ENCODE measurements around the gene ISLR.

Gene ISLR

DNA sequence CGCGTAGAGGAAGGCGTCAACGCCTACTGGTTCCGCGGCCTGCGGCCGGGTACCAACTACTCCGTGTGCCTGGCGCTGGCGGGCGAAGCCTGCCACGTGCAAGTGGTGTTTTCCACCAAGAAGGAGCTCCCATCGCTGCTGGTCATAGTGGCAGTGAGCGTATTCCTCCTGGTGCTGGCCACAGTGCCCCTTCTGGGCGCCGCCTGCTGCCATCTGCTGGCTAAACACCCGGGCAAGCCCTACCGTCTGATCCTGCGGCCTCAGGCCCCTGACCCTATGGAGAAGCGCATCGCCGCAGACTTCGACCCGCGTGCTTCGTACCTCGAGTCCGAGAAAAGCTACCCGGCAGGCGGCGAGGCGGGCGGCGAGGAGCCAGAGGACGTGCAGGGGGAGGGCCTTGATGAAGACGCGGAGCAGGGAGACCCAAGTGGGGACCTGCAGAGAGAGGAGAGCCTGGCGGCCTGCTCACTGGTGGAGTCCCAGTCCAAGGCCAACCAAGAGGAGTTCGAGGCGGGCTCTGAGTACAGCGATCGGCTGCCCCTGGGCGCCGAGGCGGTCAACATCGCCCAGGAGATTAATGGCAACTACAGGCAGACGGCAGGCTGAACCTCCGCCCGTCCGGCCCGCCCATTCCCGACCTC, 39.0 kb upstream of the ISLR start:
- H3K27ac ChIP-seq = no peak overlapping the region
- TF ChIP-seq ZFX (IDR thresholded peaks at IDR 0.05) = no peak
- TF ChIP-seq, protein P1, sequence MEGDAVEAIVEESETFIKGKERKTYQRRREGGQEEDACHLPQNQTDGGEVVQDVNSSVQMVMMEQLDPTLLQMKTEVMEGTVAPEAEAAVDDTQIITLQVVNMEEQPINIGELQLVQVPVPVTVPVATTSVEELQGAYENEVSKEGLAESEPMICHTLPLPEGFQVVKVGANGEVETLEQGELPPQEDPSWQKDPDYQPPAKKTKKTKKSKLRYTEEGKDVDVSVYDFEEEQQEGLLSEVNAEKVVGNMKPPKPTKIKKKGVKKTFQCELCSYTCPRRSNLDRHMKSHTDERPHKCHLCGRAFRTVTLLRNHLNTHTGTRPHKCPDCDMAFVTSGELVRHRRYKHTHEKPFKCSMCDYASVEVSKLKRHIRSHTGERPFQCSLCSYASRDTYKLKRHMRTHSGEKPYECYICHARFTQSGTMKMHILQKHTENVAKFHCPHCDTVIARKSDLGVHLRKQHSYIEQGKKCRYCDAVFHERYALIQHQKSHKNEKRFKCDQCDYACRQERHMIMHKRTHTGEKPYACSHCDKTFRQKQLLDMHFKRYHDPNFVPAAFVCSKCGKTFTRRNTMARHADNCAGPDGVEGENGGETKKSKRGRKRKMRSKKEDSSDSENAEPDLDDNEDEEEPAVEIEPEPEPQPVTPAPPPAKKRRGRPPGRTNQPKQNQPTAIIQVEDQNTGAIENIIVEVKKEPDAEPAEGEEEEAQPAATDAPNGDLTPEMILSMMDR (conservative IDR thresholded peaks at IDR 0.05) = peak; percentile 69

DNA sequence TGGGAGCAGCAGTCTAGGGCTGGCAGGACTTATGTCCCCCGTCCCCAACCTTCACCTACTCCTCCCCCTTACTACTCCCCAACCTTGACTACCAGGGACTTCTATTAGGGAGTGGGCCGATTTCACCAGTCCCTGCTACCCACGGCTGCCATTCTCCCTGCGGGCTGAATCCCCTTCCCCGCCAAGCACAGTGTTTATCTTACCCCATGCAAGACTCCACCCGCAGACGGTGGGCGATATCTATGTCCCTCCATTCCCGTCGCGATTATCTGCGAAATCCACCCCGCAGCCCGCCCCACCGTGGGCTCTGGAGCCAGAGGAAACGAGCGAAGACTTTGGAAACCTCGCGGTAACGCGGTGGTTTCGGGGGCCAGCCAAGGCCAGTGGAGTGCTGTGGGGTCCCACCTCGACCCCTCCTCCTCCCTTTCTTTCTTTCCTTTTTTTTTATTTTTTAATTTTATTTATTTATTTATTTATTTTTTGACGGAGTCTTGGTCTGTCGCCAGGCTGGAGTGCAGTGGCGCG, 38.4 kb upstream of the ISLR start:
- H3K27ac ChIP-seq = no peak overlapping the region
- TF ChIP-seq, protein P1 (conservative IDR thresholded peaks at IDR 0.05) = no peak
- no peak for TF ChIP-seq ZFX (IDR thresholded peaks at IDR 0.05)

DNA sequence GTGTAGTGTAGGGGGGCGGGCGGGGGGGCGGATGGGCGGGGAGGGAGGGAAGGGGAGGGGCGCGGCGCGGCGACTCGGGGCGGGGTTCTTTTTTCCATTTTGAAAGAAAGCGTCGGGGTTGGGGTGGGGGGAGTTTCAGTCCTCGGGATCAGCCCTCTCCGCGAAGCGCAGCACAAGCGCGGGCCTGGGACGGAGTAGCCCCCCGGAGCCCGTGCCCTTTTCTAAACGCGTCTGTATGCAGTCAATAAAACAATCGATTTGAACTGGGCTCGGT, 37.0 kb upstream of the ISLR start:
- no peak overlapping the region for H3K27ac ChIP-seq
- TF ChIP-seq, protein P1 (conservative IDR thresholded peaks at IDR 0.05) = no peak
- TF ChIP-seq ZFX (IDR thresholded peaks at IDR 0.05) = no peak

DNA sequence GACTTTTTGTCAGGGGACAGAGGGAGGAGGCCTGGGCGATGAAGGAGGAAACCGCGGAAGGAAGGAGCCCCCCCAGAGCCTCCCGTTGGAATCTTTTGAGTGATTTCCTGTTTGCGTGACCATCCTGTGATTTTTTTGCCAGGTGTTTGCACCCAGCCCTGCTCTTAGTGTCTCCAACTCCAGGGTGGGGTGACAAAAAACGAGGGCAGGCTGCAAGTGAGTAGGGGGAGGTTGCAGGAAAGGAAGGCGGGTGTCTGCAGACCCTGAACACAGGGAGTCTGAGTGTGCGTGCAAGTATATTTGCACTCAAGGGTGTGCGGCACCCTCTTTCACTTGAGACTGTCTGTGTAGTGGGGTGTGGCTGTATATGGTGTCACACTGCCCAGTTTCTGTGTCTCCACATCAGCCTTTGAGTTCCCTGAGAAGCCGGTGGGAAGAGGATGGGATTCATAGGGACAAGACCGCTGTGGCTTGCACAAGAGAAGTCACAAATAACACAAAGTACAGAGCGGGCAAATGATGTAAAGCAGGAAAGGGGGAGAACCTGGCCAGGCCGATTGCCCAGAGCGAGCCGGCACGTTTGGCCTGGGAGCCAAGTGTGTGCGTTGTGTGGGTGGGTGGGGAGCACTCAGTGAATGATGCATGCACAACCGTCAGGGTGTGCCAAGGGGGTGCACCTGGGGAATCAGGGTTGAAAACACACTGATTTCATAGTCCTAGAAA, 36.5 kb upstream of the ISLR start:
- H3K27ac ChIP-seq = no peak overlapping the region
- TF ChIP-seq ZFX (IDR thresholded peaks at IDR 0.05) = no peak
- TF ChIP-seq, protein P1 (conservative IDR thresholded peaks at IDR 0.05) = no peak

DNA sequence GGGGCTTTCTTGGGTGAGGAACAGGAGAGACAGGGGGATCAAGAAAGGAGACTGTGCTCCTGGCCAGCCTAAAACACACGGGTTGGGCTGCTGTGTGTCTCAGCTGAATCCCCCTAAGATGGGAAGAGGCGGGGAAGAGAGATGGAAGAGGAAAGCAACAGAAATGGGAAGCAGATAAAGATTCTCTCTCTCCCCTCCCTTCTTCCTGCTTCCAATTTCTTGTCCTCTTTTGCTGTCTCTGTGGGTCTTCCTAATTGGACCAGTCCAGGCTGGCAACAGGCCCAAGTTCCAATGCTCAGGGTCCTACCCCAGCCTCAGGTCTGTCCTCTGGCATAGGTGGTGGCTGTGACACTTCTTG, 36.0 kb upstream of the ISLR start:
- no peak overlapping the region for H3K27ac ChIP-seq
- TF ChIP-seq, protein P1 (conservative IDR thresholded peaks at IDR 0.05) = no peak
- TF ChIP-seq ZFX (IDR thresholded peaks at IDR 0.05) = no peak

DNA sequence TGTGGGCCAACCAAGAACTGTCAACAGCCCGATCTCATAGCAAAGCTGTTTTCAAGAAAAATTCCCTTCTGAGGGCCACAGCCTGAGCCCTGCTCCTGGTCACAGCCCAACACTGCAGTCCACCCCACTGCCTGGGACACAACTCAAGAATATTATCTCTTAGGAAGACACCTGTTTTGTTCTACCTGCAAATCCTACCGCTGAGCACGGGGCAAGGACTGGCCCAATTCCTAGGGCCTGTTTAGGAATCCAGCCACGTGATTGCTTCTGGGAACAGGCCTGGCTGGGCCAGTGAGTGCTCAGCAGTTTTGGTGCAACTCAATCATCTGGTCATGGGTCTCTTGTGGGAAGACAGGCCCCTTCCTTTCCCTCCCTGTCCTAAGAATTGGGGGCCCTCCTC, 34.9 kb upstream of the ISLR start:
- no peak overlapping the region for H3K27ac ChIP-seq
- TF ChIP-seq, protein P1 (conservative IDR thresholded peaks at IDR 0.05) = no peak
- TF ChIP-seq ZFX (IDR thresholded peaks at IDR 0.05) = no peak

DNA sequence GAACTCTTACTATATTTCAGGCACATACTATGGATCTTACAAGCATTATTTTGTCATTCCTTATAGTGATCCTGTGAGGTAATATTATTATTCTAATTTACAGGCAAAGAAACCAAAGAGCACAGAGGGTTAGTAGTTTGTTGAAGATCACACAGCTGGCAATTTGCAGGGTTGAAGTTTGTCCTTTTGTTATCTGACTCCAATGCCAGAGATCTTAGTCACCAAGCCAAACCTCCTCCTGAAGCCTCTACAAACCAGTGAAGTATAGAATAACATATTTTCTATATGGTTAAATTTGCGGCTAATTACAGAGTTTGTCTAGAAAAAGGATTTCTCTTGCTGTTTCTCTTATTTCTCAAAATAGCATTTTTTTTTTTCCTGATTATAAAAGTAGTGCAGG, 31.9 kb upstream of the ISLR start:
- H3K27ac ChIP-seq = no peak overlapping the region
- no peak for TF ChIP-seq ZFX (IDR thresholded peaks at IDR 0.05)
- TF ChIP-seq, protein P1 (conservative IDR thresholded peaks at IDR 0.05) = no peak
